IMR-90 (cell line): ENCODE data around the gene ELANE. TPM values are rescaled to one million over a fixed set of nuclear protein-coding genes. Genes with fewer than 3 reads are reported as not detected.
A peak's percentile ranks its signal among the peaks of the same experiment; 100 is the strongest.

Source experiments
- ATAC-seq: fragments of 200-7000 bp; cut with Tn5 transposase; 2 replicates; pipeline ENCODE4 v1.9.1; 2020; ENCODE audit warnings: low read depth, mild to moderate bottlenecking, moderate library complexity
- BruUV-seq: library from RNA; stranded (reverse); fragments of 400-500 nt; replicated peaks from 2 replicates; lab custom pipeline; 2021; lab: Mats Ljungman, UMichigan
- CTCF ChIA-PET: fragments of 300-600 bp; formaldehyde crosslinking; extraction: SDS; loops from one replicate; lab custom pipeline; 2021; ENCODE audit warnings: antibody characterized with exemption; lab: Yijun Ruan, JAX
- POLR2A ChIA-PET: fragments of 300-600 bp; sonication (Branson Sonifier 250); formaldehyde crosslinking; loops from one replicate; lab custom pipeline; 2022; ENCODE audit warnings: antibody characterized with exemption; ENCODE audit not compliant: unreplicated experiment; lab: Charles Lee
- DNase-seq: peaks from one replicate; pipeline ENCODE4 v3.0.0; 2013
- H2AFZ ChIP-seq: replicated peaks from 2 replicates; pipeline ENCODE3; 2013; ENCODE audit warnings: low read length, mild to moderate bottlenecking; ENCODE audit not compliant: poor library complexity
- H2AK5ac ChIP-seq: 2 replicates; pipeline ENCODE4 v1.6.1; 2013; ENCODE audit warnings: low read depth, low read length, inconsistent platforms
- H2AK9ac ChIP-seq: replicated peaks from 2 replicates; pipeline ENCODE3; 2013; ENCODE audit warnings: mild to moderate bottlenecking, low read depth, low read length, moderate library complexity; ENCODE audit not compliant: poor library complexity
- H2BK120ac ChIP-seq: 2 replicates; pipeline ENCODE4 v1.6.1; 2013; ENCODE audit warnings: low read depth, low read length, inconsistent platforms
- H2BK15ac ChIP-seq: 3 replicates; pipeline ENCODE4 v1.6.1; 2013; ENCODE audit warnings: low read depth, low read length, inconsistent platforms
- H2BK20ac ChIP-seq: 2 replicates; pipeline ENCODE4 v1.6.1; 2013; ENCODE audit warnings: low read depth, mild to moderate bottlenecking, inconsistent platforms, low read length, moderate library complexity
- H2BK5ac ChIP-seq: 2 replicates; pipeline ENCODE4 v1.6.1; 2013; ENCODE audit warnings: mild to moderate bottlenecking, low read depth, low read length, inconsistent platforms; ENCODE audit not compliant: poor library complexity, severe bottlenecking
- H3K14ac ChIP-seq: replicated peaks from 2 replicates; pipeline ENCODE4 v1.6.1; 2013; ENCODE audit warnings: low read depth, low read length, inconsistent platforms
- H3K18ac ChIP-seq: 2 replicates; pipeline ENCODE4 v1.6.1; 2013; ENCODE audit warnings: low read depth, low read length, control low read depth
- H3K23ac ChIP-seq: 2 replicates; pipeline ENCODE4 v1.6.1; 2013; ENCODE audit warnings: low read depth, low read length, inconsistent platforms
- H3K27ac ChIP-seq: 2 replicates; pipeline ENCODE4 v1.5.1; 2013; ENCODE audit warnings: mild to moderate bottlenecking, control low read depth, low read length; ENCODE audit not compliant: insufficient read depth
- H3K27me3 ChIP-seq: 2 replicates; pipeline ENCODE4 v1.6.1; 2013; ENCODE audit warnings: low read length; ENCODE audit not compliant: control insufficient read depth, insufficient read depth
- H3K36me3 ChIP-seq: 2 replicates; pipeline ENCODE4 v1.6.1; 2013; ENCODE audit warnings: low read length, mixed read lengths; ENCODE audit not compliant: control insufficient read depth, insufficient read depth
- H3K4ac ChIP-seq: 2 replicates; pipeline ENCODE4 v1.6.1; 2013; ENCODE audit warnings: low read depth, low read length, inconsistent platforms
- H3K4me1 ChIP-seq: 2 replicates; pipeline ENCODE4 v1.6.1; 2013; ENCODE audit warnings: low read length, mixed read lengths; ENCODE audit not compliant: control insufficient read depth, insufficient read depth
- H3K4me2 ChIP-seq: 2 replicates; pipeline ENCODE4 v1.6.1; 2013; ENCODE audit warnings: low read depth, mild to moderate bottlenecking, control low read depth, low read length, moderate library complexity
- H3K4me3 ChIP-seq: 2 replicates; pipeline ENCODE4 v1.5.1; 2013; ENCODE audit warnings: low read depth, mild to moderate bottlenecking, control low read depth, low read length, moderate library complexity; ENCODE audit not compliant: insufficient read depth
- H3K56ac ChIP-seq: 2 replicates; pipeline ENCODE4 v1.6.1; 2013; ENCODE audit warnings: low read length, inconsistent platforms; ENCODE audit not compliant: insufficient read depth; ENCODE audit errors: extremely low read depth
- H3K79me1 ChIP-seq, 2 experiments: 2 replicates each; pipeline ENCODE4 v1.6.1; 2013; ENCODE audit warnings: low read length in 2 of 2, inconsistent platforms in 1 of 2, low read depth in 1 of 2
- H3K9ac ChIP-seq: 2 replicates; pipeline ENCODE4 v1.6.1; 2013; ENCODE audit warnings: low read depth, low read length, control low read depth
- H3K9me1 ChIP-seq: 2 replicates; pipeline ENCODE4 v1.6.1; 2013; ENCODE audit warnings: low read length, inconsistent platforms; ENCODE audit not compliant: insufficient read depth
- H3K9me3 ChIP-seq: 2 replicates; pipeline ENCODE4 v1.6.1; 2013; ENCODE audit warnings: low read length; ENCODE audit not compliant: control insufficient read depth, insufficient read depth
- H4K20me1 ChIP-seq: 2 replicates; pipeline ENCODE4 v1.6.1; 2013; ENCODE audit warnings: low read length, inconsistent platforms; ENCODE audit not compliant: insufficient read depth
- H4K5ac ChIP-seq: 2 replicates; pipeline ENCODE4 v1.6.1; 2013; ENCODE audit warnings: mild to moderate bottlenecking, low read depth, low read length, control low read depth
- H4K8ac ChIP-seq, 2 experiments: 2 replicates each; pipeline ENCODE4 v1.6.1; 2013; ENCODE audit warnings: low read depth in 2 of 2, low read length in 2 of 2, control low read depth in 1 of 2, inconsistent platforms in 1 of 2
- H4K91ac ChIP-seq: 2 replicates; pipeline ENCODE4 v1.6.1; 2013; ENCODE audit warnings: low read depth, low read length, inconsistent platforms; ENCODE audit not compliant: insufficient read depth
- FOS ChIP-seq: fragments of 150-350 bp; IDR thresholded peaks from 2 replicates; pipeline ENCODE4 v1.6.1; 2016; ENCODE audit warnings: low read depth, low read length
- POLR2A ChIP-seq: IDR thresholded peaks from 2 replicates; pipeline ENCODE4 v1.6.1; 2012; ENCODE audit warnings: mild to moderate bottlenecking, low read depth, low read length
- WGBS, 2 experiments: methylation state at CpG; one replicate each; pipeline versions ENCODE4 v1.1.5 to v1.1.7; 2013; ENCODE audit warnings: missing lambda C conversion rate in 2 of 2; ENCODE audit not compliant: insufficient read length in 1 of 2; ENCODE audit errors: extremely low coverage in 2 of 2; 5-methylcytosine and 5-hydroxymethylcytosine counted together
- dilution Hi-C: fragments of 300-500 bp; cut with HindIII; formaldehyde crosslinking; loops from one replicate; pipeline ENCODE4 v1.14.3; 2018; ENCODE audit warnings: low sequenced_read_pairs; ENCODE audit not compliant: unreplicated experiment
- in situ Hi-C: fragments of 300-500 bp; cut with MboI; formaldehyde crosslinking; loops from 3 replicates; pipeline ENCODE4 v1.14.3; 2019; ENCODE audit warnings: low sequenced_read_pairs, inconsistent platforms, mixed read lengths
- intact Hi-C: fragments of 100-400 bp; cut with micrococcal nuclease; formaldehyde crosslinking; loops from 2 replicates; pipeline ENCODE4 v1.10.0; 2022
- polyA plus RNA-seq, 3 experiments: library from polyadenylated mRNA; depleted of rRNA; stranded (reverse); fragments of >200 nt; gene quantifications; 2 replicates each; pipeline ENCODE4 v1.2.3, GENCODE V29; 2012; ENCODE audit warnings: low replicate concordance in 1 of 3
- total RNA-seq: library from RNA; depleted of rRNA; stranded (reverse); fragments of >200 nt; gene quantifications from 2 replicates; pipeline ENCODE4 v1.2.3, GENCODE V29; 2012

The ELANE gene
- total and polyA plus RNA-seq, 2 of the 4 experiments (the other 2 are of a cell fraction): 0.27 TPM; not detected in 1

- in situ Hi-C loops: no loop called here
- ChIA-PET CTCF (no interaction called here), POLR2A (no interaction called here)
- dilution Hi-C loops: no loop called here
- H3K56ac ChIP-seq: no peak overlapping the region
- DNase-seq (no peak), ATAC-seq (no peak)
- H3K18ac ChIP-seq: no peak overlapping the region
- H2AK9ac ChIP-seq: peak overlapping the region; percentile 72
- no peak overlapping the region for H4K91ac ChIP-seq
- H3K79me1 ChIP-seq: peaks cover 7 to 22% of the 10 kb centered on the region in 2 experiments; a peak in 2 of 4 replicates
- H2BK5ac ChIP-seq: no peak overlapping the region
- H2BK120ac ChIP-seq: no peak overlapping the region
- H3K36me3 ChIP-seq: peaks cover 16% of the 10 kb centered on the region
- no peak overlapping the region for H3K4ac ChIP-seq
- H3K4me2 ChIP-seq: no peak overlapping the region
- peaks cover 22% of the 10 kb centered on the region for H3K4me1 ChIP-seq
- no peak overlapping the region for H3K23ac ChIP-seq
- no peak for TF ChIP-seq POLR2A
- TF ChIP-seq FOS: no peak
- peak overlapping the region; percentile 21; the same call in 1 of the 2 replicates for H2AK5ac ChIP-seq
- intact Hi-C loops: loop anchor here (5.0 to 10.0 kb wide), 3 partner anchors 45 to 203 kb away; partner anchors contain the start of genes R3HDM4, RNF126 and WDR18
- no peak overlapping the region for H3K4me3 ChIP-seq
- no peak overlapping the region for H4K5ac ChIP-seq
- no peak overlapping the region for H3K14ac ChIP-seq
- BruUV-seq: no TSS peak
- H2AFZ ChIP-seq: no peak overlapping the region
- no peak overlapping the region for H2BK15ac ChIP-seq
- H3K27me3 ChIP-seq: no peaks in the 10 kb centered on the region
- no peak overlapping the region for H2BK20ac ChIP-seq
- H3K9ac ChIP-seq: no peak overlapping the region
- peaks cover 16% of the 10 kb centered on the region for H4K20me1 ChIP-seq
- H4K8ac ChIP-seq: peak overlapping the region in 1 of 2 experiments; percentile 39; a peak in 1 of 4 replicates
- 91% methylated on average over 8 of the region's 16 CpGs; no CpG with 5 or more reads in 1 of the 2 experiments for WGBS, 2 experiments
- no peak overlapping the region for H3K27ac ChIP-seq
- no peaks in the 10 kb centered on the region; the same call in 1 of the 2 replicates for H3K9me1 ChIP-seq
- H3K9me3 ChIP-seq: no peaks in the 10 kb centered on the region
Measured at GRCh38 chr19:867301-867793, 15.2 kb downstream of the ELANE start.
